ENCODE results near the gene RNASEH2A. TPM values are rescaled to one million over a fixed set of nuclear protein-coding genes. Genes with fewer than 3 reads are reported as not detected.

The RNASEH2A gene
- total RNA-seq, 2 experiments from 2014 or later = 54.8 to 55.6 TPM

- H3K4me3 Mint-ChIP-seq = no peak overlapping the region
- peaks cover 2% of the 10 kb centered on the region for H3K27me3 Mint-ChIP-seq (ENCODE audit: low read depth)
- H3K27ac Mint-ChIP-seq = no peak overlapping the region
- intact Hi-C loops (cut with micrococcal nuclease) = no loop called here
- CTCF ChIA-PET = no interaction called here
- no peaks in the 10 kb centered on the region for H3K4me1 Mint-ChIP-seq (ENCODE audit: low read depth)
- peaks cover 1% of the 10 kb centered on the region for H3K9me3 Mint-ChIP-seq
- no peak for DNase-seq
- no peaks in the 10 kb centered on the region for H3K36me3 Mint-ChIP-seq (ENCODE audit: low read depth)
These were observed 53.2 kb downstream of the RNASEH2A start for GRCh38 chr19:12859546-12859945.

Small RNAs within 50 kb of the gene (microRNA-seq; reads per million reads assigned to microRNA genes)
- not detected for gene MIR5684 (ENCODE audit: borderline microRNAs expressed, borderline replicate concordance)
- not detected for gene MIR6794 (ENCODE audit: borderline microRNAs expressed, borderline replicate concordance)

Other genes with a start within 250 kb of the RNASEH2A start
- 1 to 10 TPM; 3.9 to 5.0 TPM for gene ZNF490, start 195.8 kb upstream of the RNASEH2A start, total RNA-seq
- 10 to 100 TPM; 11.2 to 11.9 TPM for gene ZNF791, start 195.7 kb upstream of the RNASEH2A start, total RNA-seq
- gene MAN2B1, start 139.8 kb upstream of the RNASEH2A start, total RNA-seq = 100 to 1,000 TPM; 120 to 131 TPM
- 10 to 100 TPM; 14.9 to 16.2 TPM for gene WDR83, start 139.8 kb upstream of the RNASEH2A start, total RNA-seq
- 100 to 1,000 TPM; 131 to 149 TPM for gene DHPS, start 124.7 kb upstream of the RNASEH2A start, total RNA-seq
- gene GNG14, start 118.6 kb upstream of the RNASEH2A start, total RNA-seq = not detected
- 1 to 10 TPM; 7.2 to 8.7 TPM for gene FBXW9, start 110.0 kb upstream of the RNASEH2A start, total RNA-seq
- 10 to 100 TPM; 80.7 to 81.1 TPM for gene TNPO2, start 82.7 kb upstream of the RNASEH2A start, total RNA-seq
- 100 to 1,000 TPM; 119 to 126 TPM for gene TRIR, start 71.9 kb upstream of the RNASEH2A start, total RNA-seq
- 10 to 100 TPM; 47.7 TPM for gene GET3, start 69.1 kb upstream of the RNASEH2A start, total RNA-seq
- gene BEST2, start 54.8 kb upstream of the RNASEH2A start, total RNA-seq = not detected
- gene HOOK2, start 31.0 kb upstream of the RNASEH2A start, total RNA-seq = 10 to 100 TPM; 14.0 to 14.9 TPM
- gene JUNB, start 15.1 kb upstream of the RNASEH2A start, total RNA-seq = 100 to 1,000 TPM; 292 to 296 TPM
- gene PRDX2, start 4.8 kb upstream of the RNASEH2A start, total RNA-seq = 100 to 1,000 TPM; 237 to 249 TPM
- 10 to 100 TPM; 41.4 to 43.2 TPM for gene THSD8, start 4.5 kb upstream of the RNASEH2A start, total RNA-seq
- not detected for gene RTBDN, start 28.0 kb downstream of the RNASEH2A start, total RNA-seq
- 1 to 10 TPM; 1.2 to 1.5 TPM for gene MAST1, start 31.9 kb downstream of the RNASEH2A start, total RNA-seq
- gene DNASE2, start 74.9 kb downstream of the RNASEH2A start, total RNA-seq = 10 to 100 TPM; 30.9 to 31.6 TPM
- under 1 TPM; 0.17 to 0.21 TPM for gene KLF1, start 80.6 kb downstream of the RNASEH2A start, total RNA-seq
- gene GCDH, start 84.6 kb downstream of the RNASEH2A start, total RNA-seq = 10 to 100 TPM; 36.3 to 38.3 TPM
- 1 to 10 TPM; 3.4 to 5.4 TPM for gene SYCE2, start 112.7 kb downstream of the RNASEH2A start, total RNA-seq
- 10 to 100 TPM; 77.9 to 82.8 TPM for gene FARSA, start 127.1 kb downstream of the RNASEH2A start, total RNA-seq
- 100 to 1,000 TPM; 407 to 431 TPM for gene CALR, start 132.0 kb downstream of the RNASEH2A start, total RNA-seq
- gene RAD23A, start 139.3 kb downstream of the RNASEH2A start, total RNA-seq = 100 to 1,000 TPM; 219 to 223 TPM
- gene GADD45GIP1, start 150.6 kb downstream of the RNASEH2A start, total RNA-seq = 10 to 100 TPM; 27.4 to 28.6 TPM
- not detected for gene DAND5, start 163.0 kb downstream of the RNASEH2A start, total RNA-seq
- gene NFIX, start 188.9 kb downstream of the RNASEH2A start, total RNA-seq = 1 to 10 TPM; 6.2 to 6.4 TPM

All from activated naive CD4-positive, alpha-beta T cell treated with anti-CD3 and anti-CD28 coated beads for 36 hours (primary cell).